A549 (cell line): Measurements from ENCODE around the gene UST. TPM values are rescaled to one million over a fixed set of nuclear protein-coding genes. Genes with fewer than 3 reads are reported as not detected.

Source experiments
- ATAC-seq, 2 experiments: fragments of 200-7000 bp in 1 of 2; fragments of >200 bp in 1 of 2; cut with Nextera tagmentation in 1 of 2; cut with Tn5 transposase in 1 of 2; 3 replicates each; pipeline versions ENCODE4 v1.8.0 to v1.9.1; 2018 to 2020; ENCODE audit warnings: mild to moderate bottlenecking in 1 of 2, moderate library complexity in 1 of 2
- CTCF ChIA-PET: fragments of 300-600 bp; sonication (Branson Sonifier 250); formaldehyde crosslinking; extraction: SDS; loops from one replicate; lab custom pipeline; 2021; ENCODE audit warnings: antibody characterized with exemption, inconsistent platforms; lab: Yijun Ruan, JAX
- POLR2A ChIA-PET: fragments of 350-600 bp; formaldehyde crosslinking; extraction: SDS; loops from one replicate; lab custom pipeline; 2021; ENCODE audit warnings: antibody characterized with exemption, inconsistent platforms; lab: Yijun Ruan, JAX
- DNase-seq, 2 experiments: peaks; one replicate each; pipeline versions ENCODE4 v3.0.0 to v3.0.0-alpha.2; 2011 to 2016; ENCODE audit warnings: low read depth in 1 of 2, low spot score in 1 of 2
- FAIRE-seq: peaks from 2 replicates; lab custom pipeline; 2011; peaks lifted over from hg19 to GRCh38; lab: Jason Lieb, UNC
- H3K27ac ChIP-seq, 2 experiments: fragments of >200 bp; sonication (Bioruptor Twin); formaldehyde crosslinking; 3 replicates each; pipeline ENCODE4 v1.5.1; 2016 to 2017
- H3K4me1 ChIP-seq: fragments of >200 bp; sonication (Bioruptor Twin); formaldehyde crosslinking; 3 replicates; pipeline ENCODE4 v1.6.1; 2016
- H3K4me2 ChIP-seq: fragments of >200 bp; sonication (Bioruptor Twin); formaldehyde crosslinking; 3 replicates; pipeline ENCODE4 v1.6.1; 2016
- H3K4me3 ChIP-seq: fragments of >200 bp; sonication (Bioruptor Twin); formaldehyde crosslinking; 3 replicates; pipeline ENCODE4 v1.5.1; 2016
- H3K9me3 ChIP-seq: fragments of >200 bp; sonication (Bioruptor Twin); formaldehyde crosslinking; 3 replicates; pipeline ENCODE4 v1.6.1; 2016
- CBX8 ChIP-seq: fragments of 200-600 bp; sonication (generic); IDR thresholded peaks from 2 replicates; pipeline ENCODE4 v1.6.1; 2016
- CHD2 ChIP-seq: fragments of 150-350 bp; IDR thresholded peaks from 2 replicates; pipeline ENCODE4 v1.6.1; 2014; ENCODE audit warnings: low read length; ENCODE audit not compliant: partially characterized antibody
- FOSL2 ChIP-seq, 2 experiments: fragments of 450-650 bp in 1 of 2; fragments of >200 bp in 1 of 2; sonication (Bioruptor Twin) in 1 of 2; formaldehyde crosslinking; IDR thresholded peaks; 2 replicates each; pipeline versions ENCODE4 v1.5.0 to v1.6.1; 2016 to 2020; ENCODE audit warnings: mild to moderate bottlenecking in 1 of 2, moderate library complexity in 1 of 2
- HDAC2 ChIP-seq: fragments of 200-600 bp; sonication (generic); IDR thresholded peaks from 2 replicates; pipeline ENCODE4 v1.6.1; 2016
- HEYL ChIP-seq: fragments of 250-450 bp; sonication (Bioruptor Pico); IDR thresholded peaks from 2 replicates; pipeline ENCODE4 v1.8.0; 2021; ENCODE audit warnings: mild to moderate bottlenecking, moderate library complexity
- JUNB ChIP-seq: fragments of >200 bp; sonication (Bioruptor Twin); formaldehyde crosslinking; IDR thresholded peaks from 2 replicates; pipeline ENCODE4 v1.6.1; 2016
- KDM5A ChIP-seq: fragments of 200-600 bp; sonication (generic); IDR thresholded peaks from 2 replicates; pipeline ENCODE4 v1.6.1; 2016; ENCODE audit warnings: antibody characterized with exemption, mild to moderate bottlenecking
- MAZ ChIP-seq: fragments of 150-350 bp; IDR thresholded peaks from 2 replicates; pipeline ENCODE4 v1.6.1; 2014; ENCODE audit warnings: antibody characterized with exemption, low read depth, low read length, borderline replicate concordance
- NFE2L2 ChIP-seq: fragments of 150-350 bp; conservative IDR thresholded peaks from 2 replicates; pipeline ENCODE4 v1.6.1; 2014; ENCODE audit warnings: low read length
- NPAS2 ChIP-seq: fragments of 250-450 bp; sonication (Bioruptor Pico); IDR thresholded peaks from 2 replicates; pipeline ENCODE4 v1.8.0; 2022; ENCODE audit warnings: mild to moderate bottlenecking, moderate library complexity, borderline replicate concordance
- NR3C1 ChIP-seq: fragments of >200 bp; sonication (Bioruptor Twin); formaldehyde crosslinking; IDR thresholded peaks from 3 replicates; pipeline ENCODE4 v1.6.1; 2017
- PHF8 ChIP-seq: fragments of 200-600 bp; sonication (generic); IDR thresholded peaks from 2 replicates; pipeline ENCODE4 v1.6.1; 2016; ENCODE audit warnings: low read depth, mild to moderate bottlenecking, antibody characterized with exemption, moderate library complexity, borderline replicate concordance
- POLR2A ChIP-seq: IDR thresholded peaks from 2 replicates; pipeline ENCODE4 v1.6.1; 2012; ENCODE audit warnings: mild to moderate bottlenecking, low read length
- RARB ChIP-seq: fragments of 250-450 bp; sonication (Bioruptor Pico); IDR thresholded peaks from 2 replicates; pipeline ENCODE4 v1.8.0; 2021; ENCODE audit warnings: mild to moderate bottlenecking, moderate library complexity
- RCOR1 ChIP-seq: fragments of 150-350 bp; IDR thresholded peaks from 2 replicates; pipeline ENCODE4 v1.6.1; 2014; ENCODE audit warnings: antibody characterized with exemption, low read length, low read depth
- SMC3 ChIP-seq: fragments of >200 bp; sonication (Bioruptor Twin); formaldehyde crosslinking; IDR thresholded peaks from 3 replicates; pipeline ENCODE4 v1.6.1; 2018; ENCODE audit warnings: inconsistent platforms
- SREBF2 ChIP-seq: fragments of 450-650 bp; IDR thresholded peaks from 2 replicates; pipeline ENCODE4 v1.6.1; 2014; ENCODE audit warnings: mild to moderate bottlenecking, moderate library complexity
- TFCP2L1 ChIP-seq: fragments of 250-450 bp; sonication (Bioruptor Pico); IDR thresholded peaks from 2 replicates; pipeline ENCODE4 v1.5.0; 2021; ENCODE audit warnings: mild to moderate bottlenecking
- TP53 ChIP-seq: fragments of 250-450 bp; sonication (Bioruptor Pico); IDR thresholded peaks from 2 replicates; pipeline ENCODE4 v1.5.0; 2021; ENCODE audit warnings: mild to moderate bottlenecking, moderate library complexity
- ZC3H11A ChIP-seq: fragments of 450-650 bp; IDR thresholded peaks from 2 replicates; pipeline ENCODE4 v1.6.1; 2014; ENCODE audit warnings: antibody characterized with exemption, mild to moderate bottlenecking
- ZSCAN20 ChIP-seq: fragments of 250-450 bp; sonication (Bioruptor Pico); IDR thresholded peaks from 2 replicates; pipeline ENCODE4 v1.8.0; 2022; ENCODE audit warnings: mild to moderate bottlenecking, moderate library complexity
- WGBS: methylation state at CpG from one replicate; pipeline ENCODE4 v1.1.6; 2017; ENCODE audit errors: missing lambda C conversion rate; 5-methylcytosine and 5-hydroxymethylcytosine counted together
- polyA plus RNA-seq, 4 experiments: library from polyadenylated mRNA; depleted of rRNA in 3 of 4; stranded (reverse); fragments of >200 nt; fragmentation: RNase III in 1 of 4; extraction: RNeasy Plus Mini Kit Qiagen cat#74134 plus additional on column Dnase treatment in 1 of 4; gene quantifications; 2 replicates in 3 of 4; 3 replicates in 1 of 4; pipeline ENCODE4 v1.2.3, GENCODE V29; 2011 to 2017
- TF ChIP-seq, protein P1 (sequence below): fragments of >200 bp; sonication (Bioruptor Twin); formaldehyde crosslinking; IDR thresholded peaks from 2 replicates; pipeline ENCODE4 v1.6.1; 2016
- TF ChIP-seq, protein P2 (sequence below): fragments of >200 bp; sonication (Bioruptor Twin); formaldehyde crosslinking; IDR thresholded peaks from 3 replicates; pipeline ENCODE4 v1.6.1; 2016
- TF ChIP-seq, protein P3 (sequence below): IDR thresholded peaks from 2 replicates; pipeline ENCODE4 v1.6.1; 2012
- TF ChIP-seq, protein P4 (sequence below): fragments of 250-450 bp; sonication (Bioruptor Pico); IDR thresholded peaks from 2 replicates; pipeline ENCODE4 v1.5.0; 2021; ENCODE audit warnings: mild to moderate bottlenecking, moderate library complexity, borderline replicate concordance
- TF ChIP-seq, protein P5 (sequence below): IDR thresholded peaks from 2 replicates; pipeline ENCODE4 v1.6.1; 2012

UST gene
- polyA plus RNA-seq, 2 of the 4 experiments (the other 2 are of a cell fraction) = 0.54 to 1.7 TPM

DNA sequence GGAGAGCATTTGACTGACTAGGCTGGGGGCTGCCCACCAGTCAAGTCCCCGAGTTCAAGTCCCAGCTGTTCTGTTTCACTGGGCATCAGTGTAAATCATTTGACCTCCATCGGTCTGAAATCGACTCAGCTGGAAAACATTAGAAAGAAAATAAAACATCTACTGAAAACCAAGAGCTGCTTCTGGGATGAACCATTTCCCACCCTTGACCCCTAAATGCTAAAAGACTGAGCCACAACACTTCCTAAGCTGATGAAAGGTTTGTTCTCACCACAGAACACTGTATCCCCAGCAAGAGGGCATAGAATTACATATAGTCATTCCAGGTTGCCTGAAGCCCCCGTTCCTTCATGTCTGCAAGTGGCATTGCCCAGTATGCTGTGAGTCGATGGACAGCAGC, 333.7 kb downstream of the UST start:
- Histone ChIP-seq H3K27ac (peak overlapping the region; percentile 28 to 68; a peak in 4 of 6 replicates), H3K4me1 (peaks cover 38% of the 10 kb centered on the region), H3K4me3 (no peak overlapping the region), H3K9me3 (no peaks in the 10 kb centered on the region), H3K4me2 (no peak overlapping the region)
- no peak for ATAC-seq
- DNase-seq = no peak
- WGBS = 87% methylated on average over 5 of the region's 5 CpGs
- TF ChIP-seq, protein P1, sequence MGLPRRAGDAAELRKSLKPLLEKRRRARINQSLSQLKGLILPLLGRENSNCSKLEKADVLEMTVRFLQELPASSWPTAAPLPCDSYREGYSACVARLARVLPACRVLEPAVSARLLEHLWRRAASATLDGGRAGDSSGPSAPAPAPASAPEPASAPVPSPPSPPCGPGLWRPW = no peak
- TF ChIP-seq ZC3H11A (no peak), POLR2A (no peak), CBX8 (no peak), SREBF2 (no peak), RCOR1 (no peak), NFE2L2 (no peak), TFCP2L1 (CRISPR knock-in tag) (no peak), TP53 (CRISPR knock-in tag) (no peak), HEYL (CRISPR knock-in tag) (no peak), NPAS2 (CRISPR knock-in tag) (no peak), ZSCAN20 (CRISPR knock-in tag) (no peak)
- TF ChIP-seq, protein P2, sequence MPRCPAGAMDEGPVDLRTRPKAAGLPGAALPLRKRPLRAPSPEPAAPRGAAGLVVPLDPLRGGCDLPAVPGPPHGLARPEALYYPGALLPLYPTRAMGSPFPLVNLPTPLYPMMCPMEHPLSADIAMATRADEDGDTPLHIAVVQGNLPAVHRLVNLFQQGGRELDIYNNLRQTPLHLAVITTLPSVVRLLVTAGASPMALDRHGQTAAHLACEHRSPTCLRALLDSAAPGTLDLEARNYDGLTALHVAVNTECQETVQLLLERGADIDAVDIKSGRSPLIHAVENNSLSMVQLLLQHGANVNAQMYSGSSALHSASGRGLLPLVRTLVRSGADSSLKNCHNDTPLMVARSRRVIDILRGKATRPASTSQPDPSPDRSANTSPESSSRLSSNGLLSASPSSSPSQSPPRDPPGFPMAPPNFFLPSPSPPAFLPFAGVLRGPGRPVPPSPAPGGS = no peak
- TF ChIP-seq, protein P3, sequence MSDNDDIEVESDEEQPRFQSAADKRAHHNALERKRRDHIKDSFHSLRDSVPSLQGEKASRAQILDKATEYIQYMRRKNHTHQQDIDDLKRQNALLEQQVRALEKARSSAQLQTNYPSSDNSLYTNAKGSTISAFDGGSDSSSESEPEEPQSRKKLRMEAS = no peak
- TF ChIP-seq, protein P4, sequence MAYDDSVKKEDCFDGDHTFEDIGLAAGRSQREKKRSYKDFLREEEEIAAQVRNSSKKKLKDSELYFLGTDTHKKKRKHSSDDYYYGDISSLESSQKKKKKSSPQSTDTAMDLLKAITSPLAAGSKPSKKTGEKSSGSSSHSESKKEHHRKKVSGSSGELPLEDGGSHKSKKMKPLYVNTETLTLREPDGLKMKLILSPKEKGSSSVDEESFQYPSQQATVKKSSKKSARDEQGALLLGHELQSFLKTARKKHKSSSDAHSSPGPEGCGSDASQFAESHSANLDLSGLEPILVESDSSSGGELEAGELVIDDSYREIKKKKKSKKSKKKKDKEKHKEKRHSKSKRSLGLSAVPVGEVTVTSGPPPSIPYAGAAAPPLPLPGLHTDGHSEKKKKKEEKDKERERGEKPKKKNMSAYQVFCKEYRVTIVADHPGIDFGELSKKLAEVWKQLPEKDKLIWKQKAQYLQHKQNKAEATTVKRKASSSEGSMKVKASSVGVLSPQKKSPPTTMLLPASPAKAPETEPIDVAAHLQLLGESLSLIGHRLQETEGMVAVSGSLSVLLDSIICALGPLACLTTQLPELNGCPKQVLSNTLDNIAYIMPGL (CRISPR knock-in tag) = no peak
- ChIA-PET CTCF (interaction anchor here (0.6 to 2.6 kb wide), 8 partner anchors 9 to 437 kb away, joined by 3 to 15 read pairs (median 4); no protein-coding TSS in a partner anchor), POLR2A (no interaction called here)
- no peak for FAIRE-seq

DNA sequence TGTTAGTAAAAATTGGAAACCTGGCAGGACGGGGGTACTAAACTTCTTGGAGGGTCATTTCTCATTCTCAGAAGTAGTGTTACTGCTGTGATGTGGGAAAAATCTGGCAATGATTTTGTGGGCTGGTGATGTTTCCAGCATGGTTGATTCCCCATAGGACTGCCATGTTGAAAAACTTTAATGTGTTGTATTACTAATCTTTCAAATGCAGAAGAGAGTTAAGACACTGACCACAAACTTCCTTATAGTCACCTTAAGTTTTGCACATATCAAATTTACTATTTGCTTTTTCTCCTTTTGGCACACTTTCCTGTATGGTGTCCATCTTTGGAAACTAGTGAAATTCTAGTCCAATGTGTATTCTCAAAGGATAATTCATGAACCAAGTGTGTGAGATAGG, 334.5 kb downstream of the UST start:
- 94% methylated on average over 1 of the region's 1 CpG for whole genome bisulfite sequencing
- DNase-seq (no peak), ATAC-seq (no peak)
- H3K4me2 ChIP-seq = no peak overlapping the region
- TF ChIP-seq HEYL (CRISPR knock-in tag) (no peak), NR3C1 (no peak), CHD2 (no peak), KDM5A (no peak), MAZ (no peak), HDAC2 (no peak), SMC3 (no peak), CBX8 (no peak), RCOR1 (no peak), RARB (CRISPR knock-in tag) (no peak), PHF8 (no peak), JUNB (no peak), FOSL2 (IDR thresholded peaks at IDR 0.05) (no peak), FOSL2 (CRISPR knock-in tag; IDR thresholded peaks at IDR 0.05) (no peak), NPAS2 (CRISPR knock-in tag) (no peak)
- TF ChIP-seq, protein P5, sequence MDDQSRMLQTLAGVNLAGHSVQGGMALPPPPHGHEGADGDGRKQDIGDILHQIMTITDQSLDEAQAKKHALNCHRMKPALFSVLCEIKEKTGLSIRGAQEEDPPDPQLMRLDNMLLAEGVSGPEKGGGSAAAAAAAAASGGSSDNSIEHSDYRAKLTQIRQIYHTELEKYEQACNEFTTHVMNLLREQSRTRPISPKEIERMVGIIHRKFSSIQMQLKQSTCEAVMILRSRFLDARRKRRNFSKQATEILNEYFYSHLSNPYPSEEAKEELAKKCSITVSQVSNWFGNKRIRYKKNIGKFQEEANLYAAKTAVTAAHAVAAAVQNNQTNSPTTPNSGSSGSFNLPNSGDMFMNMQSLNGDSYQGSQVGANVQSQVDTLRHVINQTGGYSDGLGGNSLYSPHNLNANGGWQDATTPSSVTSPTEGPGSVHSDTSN = no peak
- TF ChIP-seq, protein P3 = no peak
- TF ChIP-seq, all 56 proteins: peak for 0
- Histone ChIP-seq H3K4me1 (peaks cover 30% of the 10 kb centered on the region; the same call in 2 of the 3 replicates), H3K27ac (peak overlapping the region in 1 of 2 experiments; percentile 28; a peak in 1 of 6 replicates), H3K9me3 (no peaks in the 10 kb centered on the region), H3K4me3 (no peak overlapping the region)
- POLR2A ChIA-PET = no interaction called here
- no peak for FAIRE-seq
- CTCF ChIA-PET = interaction anchor here (1.2 to 2.6 kb wide), 6 partner anchors 8 to 360 kb away, joined by 3 to 15 read pairs (median 5); no protein-coding TSS in a partner anchor
